PFSK-1 (cell line): ENCODE measurements around the gene GSTT2B.
"Not testable (repeated sequence)": the region's sequence is repeated elsewhere in the genome, so short reads cannot be mapped to it uniquely, and the experiment has no call there.

ENCODE experiments used
- FOXP2 ChIP-seq: optimal IDR thresholded peaks from 2 replicates; pipeline ENCODE3; 2011; ENCODE audit warnings: borderline replicate concordance, control low read depth, inconsistent platforms; ENCODE audit not compliant: insufficient read depth; ENCODE audit errors: extremely low read length, extremely low read depth
- POLR2AphosphoS5 ChIP-seq: IDR thresholded peaks from 2 replicates; pipeline ENCODE4 v1.6.1; 2012; ENCODE audit warnings: low read depth, mild to moderate bottlenecking, control low read depth, low read length, moderate library complexity
- SIN3A ChIP-seq: IDR thresholded peaks from 2 replicates; pipeline ENCODE4 v1.6.1; 2012; ENCODE audit warnings: mild to moderate bottlenecking, low read length, moderate library complexity, borderline replicate concordance; ENCODE audit not compliant: insufficient read depth
- TAF1 ChIP-seq: IDR thresholded peaks from 2 replicates; pipeline ENCODE4 v1.6.1; 2012; ENCODE audit warnings: low read length, control low read depth, borderline replicate concordance; ENCODE audit not compliant: insufficient read depth
- TF ChIP-seq, protein P1 (sequence below), 2 experiments: IDR thresholded peaks; 2 replicates each; pipeline versions ENCODE4 v1.6.1 to v1.8.0; 2011 to 2012; ENCODE audit warnings: low read depth in 2 of 2, low read length in 2 of 2, control low read depth in 1 of 2, inconsistent platforms in 1 of 2, mild to moderate bottlenecking in 1 of 2, moderate library complexity in 1 of 2; ENCODE audit not compliant: insufficient read depth in 1 of 2

GSTT2B gene

DNA sequence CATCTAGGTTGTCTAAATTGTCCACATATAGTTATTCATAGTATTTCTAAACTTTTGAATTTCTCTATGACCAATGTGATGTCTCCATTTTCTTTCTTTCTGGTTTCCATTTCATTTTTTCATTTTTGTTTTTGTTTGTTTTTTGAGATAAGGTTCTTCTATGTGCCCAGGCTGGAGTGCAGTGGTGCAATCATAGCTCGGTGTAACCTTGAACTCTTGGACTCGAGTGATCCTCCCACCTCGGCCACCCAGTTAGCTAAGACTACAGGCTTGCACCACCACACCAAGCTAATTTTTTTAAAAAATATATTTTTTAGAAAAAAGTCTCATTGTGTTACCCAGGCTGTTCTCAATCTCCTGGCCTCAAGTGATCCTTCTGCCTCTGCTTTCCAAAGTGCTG, 36.1 kb upstream of the GSTT2B start:
- TF ChIP-seq SIN3A = no peak
- TF ChIP-seq POLR2AphosphoS5 = no peak
- TF ChIP-seq FOXP2 = no peak
- TF ChIP-seq, protein P1, sequence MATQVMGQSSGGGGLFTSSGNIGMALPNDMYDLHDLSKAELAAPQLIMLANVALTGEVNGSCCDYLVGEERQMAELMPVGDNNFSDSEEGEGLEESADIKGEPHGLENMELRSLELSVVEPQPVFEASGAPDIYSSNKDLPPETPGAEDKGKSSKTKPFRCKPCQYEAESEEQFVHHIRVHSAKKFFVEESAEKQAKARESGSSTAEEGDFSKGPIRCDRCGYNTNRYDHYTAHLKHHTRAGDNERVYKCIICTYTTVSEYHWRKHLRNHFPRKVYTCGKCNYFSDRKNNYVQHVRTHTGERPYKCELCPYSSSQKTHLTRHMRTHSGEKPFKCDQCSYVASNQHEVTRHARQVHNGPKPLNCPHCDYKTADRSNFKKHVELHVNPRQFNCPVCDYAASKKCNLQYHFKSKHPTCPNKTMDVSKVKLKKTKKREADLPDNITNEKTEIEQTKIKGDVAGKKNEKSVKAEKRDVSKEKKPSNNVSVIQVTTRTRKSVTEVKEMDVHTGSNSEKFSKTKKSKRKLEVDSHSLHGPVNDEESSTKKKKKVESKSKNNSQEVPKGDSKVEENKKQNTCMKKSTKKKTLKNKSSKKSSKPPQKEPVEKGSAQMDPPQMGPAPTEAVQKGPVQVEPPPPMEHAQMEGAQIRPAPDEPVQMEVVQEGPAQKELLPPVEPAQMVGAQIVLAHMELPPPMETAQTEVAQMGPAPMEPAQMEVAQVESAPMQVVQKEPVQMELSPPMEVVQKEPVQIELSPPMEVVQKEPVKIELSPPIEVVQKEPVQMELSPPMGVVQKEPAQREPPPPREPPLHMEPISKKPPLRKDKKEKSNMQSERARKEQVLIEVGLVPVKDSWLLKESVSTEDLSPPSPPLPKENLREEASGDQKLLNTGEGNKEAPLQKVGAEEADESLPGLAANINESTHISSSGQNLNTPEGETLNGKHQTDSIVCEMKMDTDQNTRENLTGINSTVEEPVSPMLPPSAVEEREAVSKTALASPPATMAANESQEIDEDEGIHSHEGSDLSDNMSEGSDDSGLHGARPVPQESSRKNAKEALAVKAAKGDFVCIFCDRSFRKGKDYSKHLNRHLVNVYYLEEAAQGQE (IDR thresholded peaks at IDR 0.05; ENCODE audit: insufficient read depth in 1 of 2, low read depth in 2 of 2, low read length in 2 of 2) = no peak
- TF ChIP-seq TAF1 = no peak

DNA sequence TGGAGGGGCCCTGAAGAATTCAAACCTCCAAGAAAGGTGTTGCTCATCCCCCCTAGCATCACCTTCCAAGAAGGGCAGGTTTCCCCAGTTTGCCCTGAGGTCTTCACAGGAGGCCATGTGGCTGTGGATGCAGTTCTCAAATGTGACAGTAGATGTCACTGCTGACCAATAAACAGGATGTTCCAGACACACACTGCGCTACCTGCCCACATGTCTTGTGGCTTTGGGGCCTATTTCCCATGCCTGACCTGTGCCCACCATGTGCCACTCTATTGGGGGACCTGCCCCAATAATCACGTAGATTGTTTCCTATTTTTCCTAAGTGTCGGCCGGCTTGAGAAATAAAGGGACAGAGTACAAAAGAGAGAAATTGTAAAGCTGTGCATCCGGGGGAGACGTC, 23.4 kb upstream of the GSTT2B start:
- TF ChIP-seq SIN3A = no peak
- TF ChIP-seq TAF1 = no peak
- TF ChIP-seq POLR2AphosphoS5 = no peak
- TF ChIP-seq FOXP2 = no peak
- TF ChIP-seq, protein P1 (IDR thresholded peaks at IDR 0.05; ENCODE audit: insufficient read depth in 1 of 2, low read depth in 2 of 2, low read length in 2 of 2) = no peak

DNA sequence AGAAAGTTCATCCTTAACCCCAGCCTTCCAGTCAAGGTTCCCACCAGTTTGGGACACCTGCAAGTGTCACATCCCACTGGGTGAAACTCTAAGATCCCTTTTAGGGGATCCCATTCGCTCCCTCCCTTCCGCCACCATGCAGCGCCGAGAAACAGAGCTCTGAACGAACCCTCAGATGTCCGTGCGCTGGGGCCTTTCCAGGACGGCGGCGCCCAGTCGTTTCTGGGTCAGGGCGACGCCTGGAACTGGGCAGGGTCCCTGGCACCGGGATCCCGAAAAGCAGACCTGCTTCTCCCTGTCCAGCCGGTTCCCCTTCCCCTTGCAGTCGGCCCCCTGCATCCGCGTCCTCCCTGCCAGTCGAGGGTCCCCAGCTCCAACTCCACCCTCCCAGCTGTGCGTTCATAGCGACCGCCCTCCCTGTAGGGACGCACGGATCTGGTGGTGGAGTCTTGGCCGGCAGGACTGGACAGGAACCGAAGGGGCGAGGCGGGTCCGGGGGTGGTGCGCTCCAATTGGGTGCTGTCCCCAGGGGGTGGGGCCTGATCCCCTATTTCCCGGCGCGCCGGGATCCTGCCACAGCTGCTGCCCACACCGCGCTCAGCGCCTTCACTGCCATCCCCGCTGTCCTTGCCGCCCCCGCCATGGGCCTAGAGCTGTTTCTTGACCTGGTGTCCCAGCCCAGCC, 18.7 kb upstream of the GSTT2B start, which contains the start of gene GSTT2:
GSTT2 (plus strand) TSS at position 578 of the 684 bp plus-strand sequence.
- TF ChIP-seq, protein P1 (IDR thresholded peaks at IDR 0.05; ENCODE audit: insufficient read depth in 1 of 2, low read depth in 2 of 2, low read length in 2 of 2) = not testable (repeated sequence)
- TF ChIP-seq POLR2AphosphoS5, SIN3A: not testable (repeated sequence)

DNA sequence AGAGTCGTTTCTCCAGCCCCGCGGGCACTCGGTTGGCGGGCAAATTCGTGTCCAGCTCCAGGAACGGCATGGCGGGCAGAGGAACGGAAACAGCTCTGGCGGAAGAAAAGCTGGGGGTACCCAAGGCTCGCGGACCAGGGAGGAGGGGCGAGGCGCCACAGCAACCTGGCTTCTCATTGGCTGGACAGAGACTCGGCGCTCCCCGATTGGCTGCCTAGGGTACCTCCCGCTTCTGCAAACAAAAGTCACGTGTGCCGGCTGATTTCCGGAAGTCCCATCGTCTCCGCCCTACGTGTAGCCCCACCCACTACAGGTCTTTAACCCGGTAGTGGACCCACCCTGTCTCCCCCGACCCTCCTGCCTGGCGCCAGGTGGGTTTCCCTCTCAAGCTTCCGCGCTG, 13.3 kb upstream of the GSTT2B start, which contains the start of gene DDT:
DDT (minus strand) TSS at position 97 of the 400 bp plus-strand sequence; CDS start at position 70, 27 bp downstream.
- not testable (repeated sequence) for TF ChIP-seq SIN3A, FOXP2, TAF1

DNA sequence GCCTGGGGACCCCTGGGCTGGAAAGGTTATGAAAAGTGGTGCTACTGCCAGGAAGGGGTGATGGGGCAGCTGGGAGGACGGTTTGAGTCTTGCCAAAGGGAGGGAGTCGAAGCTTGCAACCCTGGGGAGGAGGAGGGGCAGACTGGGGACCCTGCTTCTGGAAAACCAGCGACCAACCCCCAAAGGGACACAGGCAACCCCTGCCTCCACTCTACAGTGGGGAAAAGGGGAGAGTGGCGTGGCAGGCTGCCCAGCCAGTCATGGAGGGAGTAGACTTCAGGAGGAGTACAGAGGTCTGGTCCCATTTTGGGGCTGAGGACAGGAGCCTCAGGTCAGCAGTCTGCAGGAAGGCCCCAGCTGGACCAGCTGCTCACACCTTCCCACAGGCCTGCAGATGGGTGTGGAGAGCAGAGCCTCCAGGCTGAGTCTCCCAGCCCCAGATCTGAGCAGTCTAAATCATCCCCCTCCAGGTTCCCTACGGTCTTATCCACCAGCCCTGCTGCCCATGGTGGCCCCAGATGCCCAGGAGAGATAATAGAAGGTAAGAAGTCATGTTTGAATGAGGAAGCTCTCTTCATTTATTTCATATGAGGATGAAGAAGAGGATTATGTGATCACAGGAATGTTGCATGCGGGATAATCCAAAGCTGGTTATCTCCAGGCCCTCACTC, 10.0 kb upstream of the GSTT2B start:
- no peak for TF ChIP-seq TAF1
- TF ChIP-seq FOXP2 = no peak
- TF ChIP-seq, protein P1 (IDR thresholded peaks at IDR 0.05; ENCODE audit: insufficient read depth in 1 of 2, low read depth in 2 of 2, low read length in 2 of 2) = no peak
- TF ChIP-seq POLR2AphosphoS5 = no peak; the same call in 1 of the 2 replicates
- TF ChIP-seq SIN3A = no peak
